PFSK-1 (cell line): ENCODE data around the gene H1-8.

Source experiments
- FOXP2 ChIP-seq: optimal IDR thresholded peaks from 2 replicates; pipeline ENCODE3; 2011; ENCODE audit warnings: borderline replicate concordance, control low read depth, inconsistent platforms; ENCODE audit not compliant: insufficient read depth; ENCODE audit errors: extremely low read length, extremely low read depth
- POLR2AphosphoS5 ChIP-seq: IDR thresholded peaks from 2 replicates; pipeline ENCODE4 v1.6.1; 2012; ENCODE audit warnings: low read depth, mild to moderate bottlenecking, control low read depth, low read length, moderate library complexity
- REST ChIP-seq, 2 experiments: IDR thresholded peaks; 2 replicates each; pipeline versions ENCODE4 v1.6.1 to v1.8.0; 2011 to 2012; ENCODE audit warnings: low read depth in 2 of 2, low read length in 2 of 2, control low read depth in 1 of 2, inconsistent platforms in 1 of 2, mild to moderate bottlenecking in 1 of 2, moderate library complexity in 1 of 2; ENCODE audit not compliant: insufficient read depth in 1 of 2
- SIN3A ChIP-seq: IDR thresholded peaks from 2 replicates; pipeline ENCODE4 v1.6.1; 2012; ENCODE audit warnings: mild to moderate bottlenecking, low read length, moderate library complexity, borderline replicate concordance; ENCODE audit not compliant: insufficient read depth
- TAF1 ChIP-seq: IDR thresholded peaks from 2 replicates; pipeline ENCODE4 v1.6.1; 2012; ENCODE audit warnings: low read length, control low read depth, borderline replicate concordance; ENCODE audit not compliant: insufficient read depth

The H1-8 gene

GRCh38 chr3:129565902-129566301 lies 22.9 kb downstream of the H1-8 start:
- TF ChIP-seq REST (IDR thresholded peaks at IDR 0.05; ENCODE audit: insufficient read depth in 1 of 2, low read depth in 2 of 2, low read length in 2 of 2) = no peak
- TF ChIP-seq POLR2AphosphoS5 = no peak
- no peak for TF ChIP-seq TAF1
- TF ChIP-seq SIN3A = no peak
- TF ChIP-seq FOXP2 = no peak

GRCh38 chr3:129567176-129567705 lies 24.3 kb downstream of the H1-8 start:
- TF ChIP-seq REST (IDR thresholded peaks at IDR 0.05; ENCODE audit: insufficient read depth in 1 of 2, low read depth in 2 of 2, low read length in 2 of 2) = no peak

- TF ChIP-seq FOXP2 (no peak), SIN3A (no peak)
Observed at GRCh38 chr3:129567939-129568338, 25.0 kb downstream of the H1-8 start.

GRCh38 chr3:129569856-129570255 lies 26.9 kb downstream of the H1-8 start:
- TF ChIP-seq POLR2AphosphoS5 (no peak), SIN3A (no peak), REST (IDR thresholded peaks at IDR 0.05; ENCODE audit: insufficient read depth in 1 of 2, low read depth in 2 of 2, low read length in 2 of 2) (no peak), TAF1 (no peak), FOXP2 (no peak)

- TF ChIP-seq SIN3A = no peak
- TF ChIP-seq REST (IDR thresholded peaks at IDR 0.05; ENCODE audit: insufficient read depth in 1 of 2, low read depth in 2 of 2, low read length in 2 of 2) = no peak
- TF ChIP-seq TAF1 = no peak
- no peak for TF ChIP-seq POLR2AphosphoS5
- TF ChIP-seq FOXP2 = no peak
Observed at GRCh38 chr3:129571605-129572547, 28.9 kb downstream of the H1-8 start.
